ENCODE data around the gene ANTXR1.

ANTXR1 gene

GRCh38 chr2:69211686-69212085 lies 198.7 kb downstream of the ANTXR1 start:
- ATAC-seq: no peak
- TF ChIP-seq SNAI2 (CRISPR knock-in tag; IDR thresholded peaks at IDR 0.05) (no peak), TOX (CRISPR knock-in tag; IDR thresholded peaks at IDR 0.05; ENCODE audit: borderline replicate concordance) (no peak), ARNTL (CRISPR knock-in tag; IDR thresholded peaks at IDR 0.05; ENCODE audit: borderline replicate concordance, low read depth) (no peak)

GRCh38 chr2:69212238-69213028 lies 199.5 kb downstream of the ANTXR1 start:
- TF ChIP-seq ESRRG (CRISPR knock-in tag; IDR thresholded peaks at IDR 0.05) (no peak), RARB (CRISPR knock-in tag; IDR thresholded peaks at IDR 0.05) (no peak), ZNF565 (CRISPR knock-in tag; conservative IDR thresholded peaks at IDR 0.05; ENCODE audit: low read depth) (no peak), ZNF70 (CRISPR knock-in tag; IDR thresholded peaks at IDR 0.05) (no peak), ZFP30 (CRISPR knock-in tag; IDR thresholded peaks at IDR 0.05) (no peak), SNAI2 (CRISPR knock-in tag; IDR thresholded peaks at IDR 0.05) (no peak), BACH2 (CRISPR knock-in tag; IDR thresholded peaks at IDR 0.05; ENCODE audit: borderline replicate concordance) (no peak)
- ATAC-seq: no peak

GRCh38 chr2:69213201-69213600 lies 200.2 kb downstream of the ANTXR1 start:
- TF ChIP-seq BACH2 (CRISPR knock-in tag; IDR thresholded peaks at IDR 0.05; ENCODE audit: borderline replicate concordance) (no peak), TSHZ2 (CRISPR knock-in tag; IDR thresholded peaks at IDR 0.05) (0 out of 2 replicates have a peak, but pooled peaks have one; percentile 33), TCF4 (CRISPR knock-in tag; IDR thresholded peaks at IDR 0.05; ENCODE audit: borderline replicate concordance) (peak; percentile 54; the same call in 1 of the 2 replicates)
- no peak; the same call in 2 of the 3 replicates for ATAC-seq

GRCh38 chr2:69213782-69214181 lies 200.8 kb downstream of the ANTXR1 start:
- ATAC-seq: no peak

More at GRCh38 chr2:69213782-69214181, 200.8 kb downstream of the ANTXR1 start:
- TF ChIP-seq SNAI2 (CRISPR knock-in tag; IDR thresholded peaks at IDR 0.05) (no peak), CSDC2 (CRISPR knock-in tag; IDR thresholded peaks at IDR 0.05) (no peak), ARNTL (CRISPR knock-in tag; IDR thresholded peaks at IDR 0.05; ENCODE audit: borderline replicate concordance, low read depth) (no peak), ZFP30 (CRISPR knock-in tag; IDR thresholded peaks at IDR 0.05) (no peak), TSHZ2 (CRISPR knock-in tag; IDR thresholded peaks at IDR 0.05) (no peak), ZFP3 (CRISPR knock-in tag; IDR thresholded peaks at IDR 0.05) (no peak), PATZ1 (CRISPR knock-in tag; IDR thresholded peaks at IDR 0.05; ENCODE audit: borderline replicate concordance) (no peak), ZNF70 (CRISPR knock-in tag; IDR thresholded peaks at IDR 0.05) (no peak)
